DLD1 (cell line): ENCODE measurements around the gene KRT10.
"Not testable (repeated sequence)": the region's sequence is repeated elsewhere in the genome, so short reads cannot be mapped to it uniquely, and the experiment has no call there.

Experiments used
- in situ Hi-C: cut with HindIII; loops from 2 replicates; pipeline ENCODE4 v1.10.0; 2017; ENCODE audit warnings: low sequenced_read_pairs

The KRT10 gene

GRCh38 chr17:40822132-40822812 is at the start of gene KRT10:
Gene KRT10, minus strand, starts transcription at chr17:40822614. Its CDS starts 29 bp downstream, at chr17:40822585.
- in situ Hi-C loops = no loop called here

GRCh38 chr17:40871316-40871715 is 48.9 kb upstream of the KRT10 start:
- in situ Hi-C loops = no loop called here

- in situ Hi-C loops = no loop called here
Measured at GRCh38 chr17:40870136-40870535, 47.7 kb upstream of the KRT10 start.

- in situ Hi-C loops = no loop called here
Measured at GRCh38 chr17:40866838-40867237, 44.4 kb upstream of the KRT10 start, which contains the start of gene KRT12. Gene KRT12, minus strand, starts transcription at chr17:40867223. Its CDS starts 37 bp downstream, at chr17:40867186.

GRCh38 chr17:40864661-40865390 is 42.4 kb upstream of the KRT10 start:
- in situ Hi-C loops = no loop called here

GRCh38 chr17:40862985-40863733 is 40.7 kb upstream of the KRT10 start:
- in situ Hi-C loops = no loop called here

GRCh38 chr17:40859536-40859935 is 37.1 kb upstream of the KRT10 start:
- in situ Hi-C loops = no loop called here

- in situ Hi-C loops = not testable (repeated sequence)
Measured at GRCh38 chr17:40858667-40859066, 36.3 kb upstream of the KRT10 start.

GRCh38 chr17:40857535-40857934 is 35.1 kb upstream of the KRT10 start:
- in situ Hi-C loops = no loop called here

- in situ Hi-C loops = no loop called here
Measured at GRCh38 chr17:40854175-40854814, 31.9 kb upstream of the KRT10 start.

- in situ Hi-C loops = no loop called here
Measured at GRCh38 chr17:40852364-40852763, 29.9 kb upstream of the KRT10 start.

GRCh38 chr17:40850293-40850972 is 28.0 kb upstream of the KRT10 start:
- in situ Hi-C loops = no loop called here

GRCh38 chr17:40849723-40850122 is 27.3 kb upstream of the KRT10 start:
- in situ Hi-C loops = no loop called here

- in situ Hi-C loops = no loop called here
Measured at GRCh38 chr17:40848583-40849235, 26.3 kb upstream of the KRT10 start.

- in situ Hi-C loops = no loop called here
Measured at GRCh38 chr17:40846515-40847144, 24.2 kb upstream of the KRT10 start.

GRCh38 chr17:40844671-40845107 is 22.3 kb upstream of the KRT10 start:
- in situ Hi-C loops = no loop called here

- in situ Hi-C loops = no loop called here
Measured at GRCh38 chr17:40843242-40843641, 20.8 kb upstream of the KRT10 start.

- in situ Hi-C loops = no loop called here
Measured at GRCh38 chr17:40841246-40841645, 18.8 kb upstream of the KRT10 start.

- in situ Hi-C loops = no loop called here
Measured at GRCh38 chr17:40839194-40839593, 16.8 kb upstream of the KRT10 start.

GRCh38 chr17:40836020-40836419 is 13.6 kb upstream of the KRT10 start:
- in situ Hi-C loops = no loop called here
